Activated B cell treated with CpG ODN at 0.5 μM for 24 hours (primary cell): ENCODE measurements around the gene CNIH3. TPM values are rescaled to one million over a fixed set of nuclear protein-coding genes. Genes with fewer than 3 reads are reported as not detected.

Experiments used
- ATAC-seq: fragments of 200-7000 bp; cut with Tn5 transposase; one replicate; pipeline ENCODE4 v1.10.0; 2021; ENCODE audit warnings: low read depth, mild to moderate bottlenecking, moderate library complexity
- CTCF ChIA-PET: fragments of 350-600 bp; sonication (Branson Sonifier 250); formaldehyde crosslinking; loops from one replicate; lab custom pipeline; 2021; ENCODE audit warnings: antibody characterized with exemption; lab: Charles Lee
- POLR2A ChIA-PET: fragments of 350-600 bp; sonication (Branson Sonifier 250); formaldehyde crosslinking; loops from one replicate; lab custom pipeline; 2021; ENCODE audit warnings: antibody characterized with exemption; lab: Charles Lee
- DNase-seq: peaks from one replicate; pipeline ENCODE4 v3.0.0; 2022
- H3K27ac Mint-ChIP-seq: one replicate; pipeline ENCODE4 v1.8.0; 2020; ENCODE audit warnings: mixed read lengths
- H3K27me3 Mint-ChIP-seq: one replicate; pipeline ENCODE4 v1.8.0; 2021; ENCODE audit warnings: mixed read lengths
- H3K36me3 Mint-ChIP-seq: one replicate; pipeline ENCODE4 v1.8.0; 2021; ENCODE audit warnings: low read depth, mixed read lengths
- H3K4me1 Mint-ChIP-seq: one replicate; pipeline ENCODE4 v1.8.0; 2021; ENCODE audit warnings: mixed read lengths
- H3K4me3 Mint-ChIP-seq: one replicate; pipeline ENCODE4 v1.8.0; 2020; ENCODE audit warnings: mild to moderate bottlenecking, mixed read lengths
- H3K9me3 Mint-ChIP-seq: one replicate; pipeline ENCODE4 v1.8.0; 2020; ENCODE audit warnings: mixed read lengths
- CTCF ChIP-seq: fragments of 200-600 bp; IDR thresholded peaks from one replicate; pipeline ENCODE4 v1.8.0; 2022; ENCODE audit warnings: antibody characterized with exemption, mild to moderate bottlenecking
- intact Hi-C: fragments of 100-400 bp; cut with micrococcal nuclease; formaldehyde crosslinking; loops from one replicate; pipeline ENCODE4 v1.15.1; 2024
- total RNA-seq: library from RNA; stranded (reverse); gene quantifications from 2 replicates; pipeline ENCODE4 v1.2.3, GENCODE V29; 2022

The CNIH3 gene
- total RNA-seq, 1 donor from 2014 or later, result 1.8 TPM

GRCh38 chr1:224582041-224582440 is 34.1 kb upstream of the CNIH3 start:
- ChIA-PET CTCF (no interaction called here), POLR2A (no interaction called here)
- H3K27ac Mint-ChIP-seq, result no peak overlapping the region
- DNase-seq (no peak), ATAC-seq (no peak)
- peaks cover 7% of the 10 kb centered on the region for H3K27me3 Mint-ChIP-seq
- H3K9me3 Mint-ChIP-seq, result peaks cover 5% of the 10 kb centered on the region
- no peaks in the 10 kb centered on the region for H3K4me1 Mint-ChIP-seq
- no peak for TF ChIP-seq CTCF
- intact Hi-C loops, result no loop called here
- no peak overlapping the region for H3K4me3 Mint-ChIP-seq
- no peaks in the 10 kb centered on the region for H3K36me3 Mint-ChIP-seq

- Mint-ChIP-seq H3K4me3 (no peak overlapping the region), H3K36me3 (no peaks in the 10 kb centered on the region), H3K27me3 (peaks cover 3% of the 10 kb centered on the region), H3K27ac (no peak overlapping the region), H3K4me1 (no peaks in the 10 kb centered on the region), H3K9me3 (no peaks in the 10 kb centered on the region)
- ATAC-seq (no peak), DNase-seq (no peak)
- CTCF ChIA-PET, result no interaction called here
- intact Hi-C loops, result no loop called here
- no peak for TF ChIP-seq CTCF
- POLR2A ChIA-PET, result no interaction called here
These were observed 32.3 kb upstream of the CNIH3 start for GRCh38 chr1:224583774-224584173.

GRCh38 chr1:224585051-224585450 is 31.1 kb upstream of the CNIH3 start:
- H3K4me3 Mint-ChIP-seq, result no peak overlapping the region
- DNase-seq (no peak), ATAC-seq (no peak)
- no peaks in the 10 kb centered on the region for H3K27me3 Mint-ChIP-seq
- CTCF ChIA-PET, result no interaction called here
- H3K36me3 Mint-ChIP-seq, result no peaks in the 10 kb centered on the region
- no peaks in the 10 kb centered on the region for H3K9me3 Mint-ChIP-seq
- intact Hi-C loops, result no loop called here
- no peak overlapping the region for H3K27ac Mint-ChIP-seq
- POLR2A ChIA-PET, result no interaction called here
- H3K4me1 Mint-ChIP-seq, result no peaks in the 10 kb centered on the region
- no peak for TF ChIP-seq CTCF

- intact Hi-C loops, result no loop called here
- no peak for TF ChIP-seq CTCF
- Mint-ChIP-seq H3K9me3 (no peaks in the 10 kb centered on the region), H3K27me3 (no peaks in the 10 kb centered on the region), H3K27ac (no peak overlapping the region), H3K4me3 (no peak overlapping the region), H3K36me3 (no peaks in the 10 kb centered on the region), H3K4me1 (no peaks in the 10 kb centered on the region)
- ChIA-PET CTCF (no interaction called here), POLR2A (no interaction called here)
- ATAC-seq, result no peak
- no peak for DNase-seq
These were observed 29.1 kb upstream of the CNIH3 start for GRCh38 chr1:224587051-224587450.

- Mint-ChIP-seq H3K27me3 (no peaks in the 10 kb centered on the region), H3K4me3 (no peak overlapping the region), H3K27ac (no peak overlapping the region), H3K36me3 (no peaks in the 10 kb centered on the region), H3K9me3 (no peaks in the 10 kb centered on the region), H3K4me1 (peaks cover 3% of the 10 kb centered on the region)
- intact Hi-C loops, result no loop called here
- ChIA-PET CTCF (no interaction called here), POLR2A (no interaction called here)
- DNase-seq (no peak), ATAC-seq (no peak)
- no peak for TF ChIP-seq CTCF
These were observed 27.6 kb upstream of the CNIH3 start for GRCh38 chr1:224588515-224588914.
